B cell (primary cell): ENCODE measurements around the gene EML3. TPM values are rescaled to one million over a fixed set of nuclear protein-coding genes. Genes with fewer than 3 reads are reported as not detected.

ENCODE experiments used
- ATAC-seq: fragments of 200-7000 bp; cut with Tn5 transposase; one replicate; pipeline ENCODE4 v1.10.0; 2021; ENCODE audit warnings: low read depth, mild to moderate bottlenecking, moderate number of reproducible peaks, moderate library complexity
- CTCF ChIA-PET: fragments of 350-600 bp; sonication (Branson Sonifier 250); formaldehyde crosslinking; loops from one replicate; lab custom pipeline; 2021; ENCODE audit warnings: antibody characterized with exemption, inconsistent platforms; lab: Charles Lee
- POLR2A ChIA-PET: fragments of 350-600 bp; sonication (Branson Sonifier 250); formaldehyde crosslinking; loops from one replicate; lab custom pipeline; 2021; ENCODE audit warnings: antibody characterized with exemption; lab: Charles Lee
- DNase-seq: peaks from one replicate; pipeline ENCODE4 v3.0.0; 2013
- H2AFZ ChIP-seq: 2 replicates; pipeline ENCODE4 v1.6.1; 2012; ENCODE audit warnings: mild to moderate bottlenecking, low read depth, low read length; ENCODE audit not compliant: insufficient read depth, poor library complexity, severe bottlenecking
- H3K27ac ChIP-seq, 2 donors: 1 replicate in 1 of 2; 2 replicates in 1 of 2; pipeline ENCODE4 v1.5.1; 2012 to 2013; ENCODE audit warnings: low read length in 2 of 2, mild to moderate bottlenecking in 2 of 2, moderate library complexity in 1 of 2
- H3K27me3 ChIP-seq, 4 experiments: fragments of 200-600 bp in 1 of 4; sonication (generic) in 1 of 4; replicated peaks in 1 of 4; 1 replicate in 2 of 4; 2 replicates in 2 of 4; pipeline versions ENCODE4 v1.6.1 to v1.7.0; 2013 to 2016; ENCODE audit warnings: low read length in 3 of 4, mild to moderate bottlenecking in 2 of 4, mixed read lengths in 1 of 4, moderate library complexity in 1 of 4; ENCODE audit not compliant: insufficient read depth in 4 of 4, control insufficient read depth in 3 of 4; ENCODE audit errors: control extremely low read depth in 1 of 4
- H3K36me3 ChIP-seq, 2 experiments: replicated peaks in 1 of 2; 1 replicate in 1 of 2; 2 replicates in 1 of 2; pipeline versions ENCODE4 v1.6.1 to v1.7.1; 2013; ENCODE audit warnings: low read length in 1 of 2; ENCODE audit not compliant: insufficient read depth in 2 of 2, control insufficient read depth in 1 of 2; ENCODE audit errors: control extremely low read depth in 1 of 2, extremely low read depth in 1 of 2
- H3K4me1 ChIP-seq, 2 donors: fragments of 200-600 bp in 1 of 2; sonication (generic) in 1 of 2; 1 replicate in 1 of 2; 2 replicates in 1 of 2; pipeline versions ENCODE4 v1.5.1 to v1.6.1; 2013 to 2017; ENCODE audit warnings: low read length in 2 of 2; ENCODE audit not compliant: control insufficient read depth in 2 of 2, insufficient read depth in 2 of 2
- H3K4me2 ChIP-seq: replicated peaks from 2 replicates; pipeline ENCODE3; 2012; ENCODE audit warnings: mild to moderate bottlenecking, low read depth, low read length; ENCODE audit not compliant: poor library complexity, severe bottlenecking
- H3K4me3 ChIP-seq, 5 experiments: fragments of 200-600 bp in 1 of 5; sonication (generic) in 1 of 5; 1 replicate in 3 of 5; 2 replicates in 2 of 5; pipeline versions ENCODE4 v1.5.1 to v1.7.0; 2011 to 2016; ENCODE audit warnings: low read length in 4 of 5, mild to moderate bottlenecking in 4 of 5, low read depth in 2 of 5, control low read depth in 1 of 5, moderate library complexity in 1 of 5; ENCODE audit not compliant: insufficient read depth in 1 of 5; ENCODE audit errors: control extremely low read depth in 1 of 5, extremely low read depth in 1 of 5
- H3K79me2 ChIP-seq: fragments of 200-600 bp; sonication (generic); one replicate; pipeline ENCODE4 v1.6.0; 2016; ENCODE audit warnings: low read length; ENCODE audit not compliant: control insufficient read depth, insufficient read depth
- H3K9ac ChIP-seq: fragments of 200-600 bp; sonication (generic); 2 replicates; pipeline ENCODE4 v1.6.1; 2017; ENCODE audit warnings: mild to moderate bottlenecking, low read length, moderate library complexity
- H3K9me3 ChIP-seq, 3 donors: one replicate each; pipeline versions ENCODE4 v1.6.1 to v1.7.1; 2013; ENCODE audit warnings: low read length in 2 of 3; ENCODE audit not compliant: control insufficient read depth in 2 of 3, insufficient read depth in 1 of 3; ENCODE audit errors: control extremely low read depth in 1 of 3
- H4K20me1 ChIP-seq: 2 replicates; pipeline ENCODE4 v1.6.0; 2012; ENCODE audit warnings: mild to moderate bottlenecking, low read length; ENCODE audit not compliant: insufficient read depth, control insufficient read depth, poor library complexity, severe bottlenecking
- H3K27ac Mint-ChIP-seq: one replicate; pipeline ENCODE4 v1.8.0; 2021; ENCODE audit warnings: mixed read lengths
- H3K27me3 Mint-ChIP-seq: one replicate; pipeline ENCODE4 v1.8.0; 2021; ENCODE audit warnings: mixed read lengths
- H3K4me1 Mint-ChIP-seq: one replicate; pipeline ENCODE4 v1.8.0; 2021; ENCODE audit warnings: mixed read lengths
- H3K4me3 Mint-ChIP-seq: one replicate; pipeline ENCODE4 v1.8.0; 2021; ENCODE audit warnings: mixed read lengths
- H3K9me3 Mint-ChIP-seq: one replicate; pipeline ENCODE4 v1.8.0; 2022; ENCODE audit warnings: mixed read lengths; ENCODE audit not compliant: insufficient read depth
- EZH2 ChIP-seq: IDR thresholded peaks from 2 replicates; pipeline ENCODE4 v1.6.1; 2012; ENCODE audit warnings: borderline replicate concordance, low read depth, mild to moderate bottlenecking, moderate library complexity, low read length; ENCODE audit not compliant: insufficient read depth, poor library complexity, severe bottlenecking
- WGBS: methylation state at CpG from one replicate; pipeline ENCODE4 v1.1.5; 2013; ENCODE audit warnings: missing lambda C conversion rate; ENCODE audit not compliant: insufficient coverage; 5-methylcytosine and 5-hydroxymethylcytosine counted together
- intact Hi-C: fragments of 100-400 bp; cut with micrococcal nuclease; formaldehyde crosslinking; loops from one replicate; pipeline ENCODE4 v1.10.0; 2022
- polyA plus RNA-seq: library from polyadenylated mRNA; depleted of rRNA; stranded (reverse); fragments of >200 nt; gene quantifications from 2 replicates; pipeline ENCODE4 v1.2.3, GENCODE V29; 2012
- total RNA-seq, 2 donors: library from RNA; stranded (reverse); fragments of 120-200 nt in 1 of 2; gene quantifications; 1 replicate in 1 of 2; 2 replicates in 1 of 2; pipeline versions ENCODE4 v1.2.3 to v1.2.4, GENCODE V29; 2013 to 2022
- TF ChIP-seq, protein P1 (sequence below): fragments of 200-600 bp; IDR thresholded peaks from one replicate; pipeline ENCODE4 v1.8.0; 2022; ENCODE audit warnings: antibody characterized with exemption, mild to moderate bottlenecking

Gene EML3
- total and polyA plus RNA-seq, 2 donors (not counting 1 experiment from before 2014, with no cell fraction given) = 127 to 128 TPM

DNA sequence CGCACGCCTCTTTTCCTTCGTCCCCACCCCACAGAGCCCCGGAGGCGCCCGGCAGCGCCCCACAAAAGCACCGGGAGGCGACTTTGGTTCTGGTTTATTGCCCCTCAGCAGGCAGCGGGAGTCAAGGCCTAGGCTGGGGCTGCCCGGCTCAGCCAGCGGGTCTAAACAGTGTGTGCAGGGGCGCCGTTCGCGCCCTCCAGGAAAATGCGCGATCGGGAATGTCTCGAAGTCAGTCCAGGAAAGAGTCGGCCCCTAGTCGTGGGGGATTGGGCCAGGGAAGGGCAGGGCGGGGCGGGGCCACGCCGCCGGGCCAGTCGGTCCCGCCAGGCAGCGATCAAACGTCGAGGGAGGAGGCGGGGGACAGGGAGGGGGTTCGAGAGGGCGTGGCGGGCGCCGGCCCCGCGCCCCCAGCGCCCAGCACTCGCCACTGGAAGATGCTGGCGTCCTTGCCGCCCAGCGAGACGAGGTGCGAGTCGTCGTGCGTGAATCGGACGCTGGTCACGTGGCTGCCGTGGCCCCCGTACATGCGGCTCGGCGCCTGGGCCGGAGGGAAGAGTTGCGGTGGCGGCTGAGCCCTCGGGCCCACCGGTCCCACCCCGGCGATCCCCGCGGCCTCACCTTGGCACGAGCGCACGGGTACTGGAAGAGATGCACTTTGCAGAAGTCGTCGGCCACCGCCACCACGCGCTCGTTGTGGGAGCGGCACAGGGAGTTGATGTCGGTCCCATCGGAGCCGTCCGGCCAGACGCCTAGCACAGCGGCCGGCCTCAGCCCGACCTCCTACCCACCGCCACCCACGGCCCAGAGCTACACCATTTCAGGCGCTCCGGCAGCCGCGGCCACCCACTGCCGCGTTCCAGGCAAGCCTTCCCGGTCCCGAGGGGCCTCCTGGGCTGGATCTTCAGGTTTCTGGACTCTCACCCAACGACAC, 10.2 kb downstream of the EML3 start:
- Histone ChIP-seq H4K20me1 (peaks cover 7% of the 10 kb centered on the region), H2AFZ (peak overlapping the region; percentile 79), H3K4me2 (peak overlapping the region; percentile 94), H3K27me3 (no peaks in the 10 kb centered on the region), H3K9me3 (peaks cover 0 to 3% (median 0%) of the 10 kb centered on the region in 3 donors), H3K27ac (peak overlapping the region; percentile 69 to 78), H3K4me1 (peaks cover 24 to 42% of the 10 kb centered on the region in 2 donors), H3K4me3 (peak overlapping the region; percentile 49 to 97 (median 86)), H3K9ac (peak overlapping the region; percentile 95), H3K79me2 (peaks cover 46% of the 10 kb centered on the region), H3K36me3 (peaks cover 3 to 39% of the 10 kb centered on the region in 2 experiments)
- ATAC-seq = peak; percentile 5
- intact Hi-C loops = loop anchor here (1.0 kb wide), 2 partner anchors 10 to 28 kb away; partner anchors contain the start of gene EML3
- Mint-ChIP-seq H3K27ac (peak overlapping the region; percentile 96), H3K4me1 (peaks cover 46% of the 10 kb centered on the region), H3K4me3 (peak overlapping the region; percentile 97), H3K9me3 (no peaks in the 10 kb centered on the region), H3K27me3 (no peaks in the 10 kb centered on the region)
- ChIA-PET POLR2A (interaction anchor here (0.5 to 3.1 kb wide), 21 partner anchors 9 to 279 kb away, joined by 3 to 63 read pairs (median 4); partner anchors contain the start of genes B3GAT3, C11orf98, CSKMT and EEF1G), CTCF (interaction anchor here (0.6 to 2.5 kb wide), 7 partner anchors 8 to 178 kb away, joined by 3 to 47 read pairs (median 4); partner anchors contain the start of gene TUT1)
- DNase-seq = peak; percentile 65
- no peak for TF ChIP-seq EZH2
- TF ChIP-seq, protein P1, sequence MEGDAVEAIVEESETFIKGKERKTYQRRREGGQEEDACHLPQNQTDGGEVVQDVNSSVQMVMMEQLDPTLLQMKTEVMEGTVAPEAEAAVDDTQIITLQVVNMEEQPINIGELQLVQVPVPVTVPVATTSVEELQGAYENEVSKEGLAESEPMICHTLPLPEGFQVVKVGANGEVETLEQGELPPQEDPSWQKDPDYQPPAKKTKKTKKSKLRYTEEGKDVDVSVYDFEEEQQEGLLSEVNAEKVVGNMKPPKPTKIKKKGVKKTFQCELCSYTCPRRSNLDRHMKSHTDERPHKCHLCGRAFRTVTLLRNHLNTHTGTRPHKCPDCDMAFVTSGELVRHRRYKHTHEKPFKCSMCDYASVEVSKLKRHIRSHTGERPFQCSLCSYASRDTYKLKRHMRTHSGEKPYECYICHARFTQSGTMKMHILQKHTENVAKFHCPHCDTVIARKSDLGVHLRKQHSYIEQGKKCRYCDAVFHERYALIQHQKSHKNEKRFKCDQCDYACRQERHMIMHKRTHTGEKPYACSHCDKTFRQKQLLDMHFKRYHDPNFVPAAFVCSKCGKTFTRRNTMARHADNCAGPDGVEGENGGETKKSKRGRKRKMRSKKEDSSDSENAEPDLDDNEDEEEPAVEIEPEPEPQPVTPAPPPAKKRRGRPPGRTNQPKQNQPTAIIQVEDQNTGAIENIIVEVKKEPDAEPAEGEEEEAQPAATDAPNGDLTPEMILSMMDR = no peak
- 45% methylated on average over 96 of the region's 96 CpGs for WGBS
